ENCODE results near the gene CPNE4. TPM values are rescaled to one million over a fixed set of nuclear protein-coding genes. Genes with fewer than 3 reads are reported as not detected.

Gene CPNE4
- total RNA-seq, 1 donor from 2014 or later: 0.83 TPM

GRCh38 chr3:131772269-131773026 is 262.4 kb downstream of the CPNE4 start:
- ATAC-seq (no peak), DNase-seq (no peak)
- no peak for TF ChIP-seq CTCF (IDR thresholded peaks at IDR 0.05)
- Histone ChIP-seq H3K4me1 (no peaks in the 10 kb centered on the region), H3K27me3 (ENCODE audit: low read depth) (no peaks in the 10 kb centered on the region), H3K36me3 (no peaks in the 10 kb centered on the region), H3K9me3 (no peaks in the 10 kb centered on the region), H3K27ac (no peak overlapping the region), H3K4me3 (no peak overlapping the region)
- intact Hi-C loops (cut with DNase I): no loop called here

GRCh38 chr3:131762981-131763564 is 271.7 kb downstream of the CPNE4 start:
- no peak for TF ChIP-seq CTCF (IDR thresholded peaks at IDR 0.05)
- Histone ChIP-seq H3K27ac (no peak overlapping the region), H3K9me3 (no peaks in the 10 kb centered on the region), H3K27me3 (ENCODE audit: low read depth) (no peaks in the 10 kb centered on the region), H3K4me1 (no peaks in the 10 kb centered on the region), H3K4me3 (no peak overlapping the region), H3K36me3 (no peaks in the 10 kb centered on the region)
- intact Hi-C loops (cut with DNase I): no loop called here
- ATAC-seq (no peak), DNase-seq (no peak)

- Histone ChIP-seq H3K9me3 (no peaks in the 10 kb centered on the region), H3K27me3 (ENCODE audit: low read depth) (no peaks in the 10 kb centered on the region), H3K27ac (no peak overlapping the region), H3K36me3 (no peaks in the 10 kb centered on the region), H3K4me3 (no peak overlapping the region), H3K4me1 (no peaks in the 10 kb centered on the region)
- no peak for ATAC-seq
- no peak for TF ChIP-seq CTCF (IDR thresholded peaks at IDR 0.05)
- no peak for DNase-seq
- intact Hi-C loops (cut with DNase I): no loop called here
These were observed 278.4 kb downstream of the CPNE4 start for GRCh38 chr3:131756405-131756804.

- no peak for TF ChIP-seq CTCF (IDR thresholded peaks at IDR 0.05)
- Histone ChIP-seq H3K4me3 (no peak overlapping the region), H3K36me3 (no peaks in the 10 kb centered on the region), H3K4me1 (no peaks in the 10 kb centered on the region), H3K9me3 (no peaks in the 10 kb centered on the region), H3K27me3 (ENCODE audit: low read depth) (no peaks in the 10 kb centered on the region), H3K27ac (no peak overlapping the region)
- DNase-seq (no peak), ATAC-seq (no peak)
- intact Hi-C loops (cut with DNase I): no loop called here
These were observed 279.4 kb downstream of the CPNE4 start for GRCh38 chr3:131755380-131755779.

- Histone ChIP-seq H3K27me3 (ENCODE audit: low read depth) (no peaks in the 10 kb centered on the region), H3K36me3 (no peaks in the 10 kb centered on the region), H3K4me1 (no peaks in the 10 kb centered on the region), H3K27ac (no peak overlapping the region), H3K9me3 (no peaks in the 10 kb centered on the region), H3K4me3 (no peak overlapping the region)
- ATAC-seq (no peak), DNase-seq (no peak)
- no peak for TF ChIP-seq CTCF (IDR thresholded peaks at IDR 0.05)
- intact Hi-C loops (cut with DNase I): no loop called here
These were observed 284.6 kb downstream of the CPNE4 start for GRCh38 chr3:131750256-131750655.
